ENCODE measurements around the gene TMEM53. TPM values are rescaled to one million over a fixed set of nuclear protein-coding genes. Genes with fewer than 3 reads are reported as not detected.

TMEM53 gene
- polyA plus RNA-seq, 1 of the 3 experiments (the other 2 are of a cell fraction): 14.9 TPM

GRCh38 chr1:44720281-44720680 is 46.0 kb upstream of the TMEM53 start:
- Histone ChIP-seq H3K27me3 (ENCODE audit: insufficient read depth) (no peaks in the 10 kb centered on the region), H3K4me2 (no peak overlapping the region), H3F3A (replicated peaks; ENCODE audit: insufficient read depth) (peaks cover 16% of the 10 kb centered on the region), H3K79me2 (ENCODE audit: insufficient read depth) (no peaks in the 10 kb centered on the region), H3K4me1 (ENCODE audit: control insufficient read depth in 1 of 2, insufficient read depth in 2 of 2, low read depth in 1 of 2, low read length in 1 of 2) (no peaks in the 10 kb centered on the region), H3K9me2 (no peaks in the 10 kb centered on the region), H3K9me3 (no peaks in the 10 kb centered on the region), H3K27ac (ENCODE audit: low read depth in 2 of 2, low read length in 1 of 2) (no peak overlapping the region), H4K20me1 (ENCODE audit: insufficient read depth) (no peaks in the 10 kb centered on the region), H3K36me3 (replicated peaks in 1 of 2; ENCODE audit: control insufficient read depth in 1 of 2, insufficient read depth in 2 of 2, low read length in 1 of 2) (no peaks in the 10 kb centered on the region), H3K9ac (no peak overlapping the region), H2AFZ (ENCODE audit: low read depth) (no peak overlapping the region), H3K4me3 (ENCODE audit: low read depth in 2 of 2, low read length in 1 of 2) (no peak overlapping the region)
- CTCF ChIA-PET: interaction anchor here (7.8 kb wide), 1 partner anchor 9 kb away, joined by 52 read pairs; the partner anchor contains the start of gene RNU5D-1
- WGBS (ENCODE audit: low lambda C conversion rate): 97% methylated on average over 2 of the region's 4 CpGs
- TF ChIP-seq, protein P1, sequence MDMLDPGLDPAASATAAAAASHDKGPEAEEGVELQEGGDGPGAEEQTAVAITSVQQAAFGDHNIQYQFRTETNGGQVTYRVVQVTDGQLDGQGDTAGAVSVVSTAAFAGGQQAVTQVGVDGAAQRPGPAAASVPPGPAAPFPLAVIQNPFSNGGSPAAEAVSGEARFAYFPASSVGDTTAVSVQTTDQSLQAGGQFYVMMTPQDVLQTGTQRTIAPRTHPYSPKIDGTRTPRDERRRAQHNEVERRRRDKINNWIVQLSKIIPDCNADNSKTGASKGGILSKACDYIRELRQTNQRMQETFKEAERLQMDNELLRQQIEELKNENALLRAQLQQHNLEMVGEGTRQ (IDR thresholded peaks at IDR 0.05; ENCODE audit: borderline replicate concordance, low read depth, low read length): no peak
- no peak for TF ChIP-seq GATA2 (CRISPR knock-in tag; IDR thresholded peaks at IDR 0.05)
- TF ChIP-seq FOSL2 (IDR thresholded peaks at IDR 0.05; ENCODE audit: borderline replicate concordance, low read depth): no peak
- TF ChIP-seq ELF1 (IDR thresholded peaks at IDR 0.05): no peak
- TF ChIP-seq, protein P2, sequence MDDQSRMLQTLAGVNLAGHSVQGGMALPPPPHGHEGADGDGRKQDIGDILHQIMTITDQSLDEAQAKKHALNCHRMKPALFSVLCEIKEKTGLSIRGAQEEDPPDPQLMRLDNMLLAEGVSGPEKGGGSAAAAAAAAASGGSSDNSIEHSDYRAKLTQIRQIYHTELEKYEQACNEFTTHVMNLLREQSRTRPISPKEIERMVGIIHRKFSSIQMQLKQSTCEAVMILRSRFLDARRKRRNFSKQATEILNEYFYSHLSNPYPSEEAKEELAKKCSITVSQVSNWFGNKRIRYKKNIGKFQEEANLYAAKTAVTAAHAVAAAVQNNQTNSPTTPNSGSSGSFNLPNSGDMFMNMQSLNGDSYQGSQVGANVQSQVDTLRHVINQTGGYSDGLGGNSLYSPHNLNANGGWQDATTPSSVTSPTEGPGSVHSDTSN (IDR thresholded peaks at IDR 0.05): no peak
- TF ChIP-seq SMC3 (IDR thresholded peaks at IDR 0.05; ENCODE audit: low read depth, low read length): no peak
- TF ChIP-seq MEF2A (IDR thresholded peaks at IDR 0.05; ENCODE audit: borderline replicate concordance, low read depth): no peak
- no peak for TF ChIP-seq CHD2 (IDR thresholded peaks at IDR 0.05; ENCODE audit: low read length, partially characterized antibody)
- no peak for TF ChIP-seq FOXM1 (IDR thresholded peaks at IDR 0.05; ENCODE audit: low read depth)
- TF ChIP-seq EZH2phosphoT487 (IDR thresholded peaks at IDR 0.05; ENCODE audit: borderline replicate concordance, low read depth): no peak
- no peak for TF ChIP-seq JUND (IDR thresholded peaks at IDR 0.05)
- no peak for TF ChIP-seq FOXJ3 (CRISPR knock-in tag; IDR thresholded peaks at IDR 0.05)
- TF ChIP-seq IRF3 (IDR thresholded peaks at IDR 0.05; ENCODE audit: low read depth, low read length): no peak
- TF ChIP-seq POLR2AphosphoS5 (IDR thresholded peaks at IDR 0.05; ENCODE audit: low read depth, low read length): no peak
- TF ChIP-seq, protein P3, sequence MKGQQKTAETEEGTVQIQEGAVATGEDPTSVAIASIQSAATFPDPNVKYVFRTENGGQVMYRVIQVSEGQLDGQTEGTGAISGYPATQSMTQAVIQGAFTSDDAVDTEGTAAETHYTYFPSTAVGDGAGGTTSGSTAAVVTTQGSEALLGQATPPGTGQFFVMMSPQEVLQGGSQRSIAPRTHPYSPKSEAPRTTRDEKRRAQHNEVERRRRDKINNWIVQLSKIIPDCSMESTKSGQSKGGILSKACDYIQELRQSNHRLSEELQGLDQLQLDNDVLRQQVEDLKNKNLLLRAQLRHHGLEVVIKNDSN (IDR thresholded peaks at IDR 0.05; ENCODE audit: borderline replicate concordance, low read depth): no peak
- TF ChIP-seq, protein P4, sequence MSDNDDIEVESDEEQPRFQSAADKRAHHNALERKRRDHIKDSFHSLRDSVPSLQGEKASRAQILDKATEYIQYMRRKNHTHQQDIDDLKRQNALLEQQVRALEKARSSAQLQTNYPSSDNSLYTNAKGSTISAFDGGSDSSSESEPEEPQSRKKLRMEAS (IDR thresholded peaks at IDR 0.05; ENCODE audit: low read depth): no peak
- TF ChIP-seq GABPA (IDR thresholded peaks at IDR 0.05; ENCODE audit: low read depth): no peak
- no peak for TF ChIP-seq TCF12 (IDR thresholded peaks at IDR 0.05)
- no peak for TF ChIP-seq EP300 (IDR thresholded peaks at IDR 0.05; ENCODE audit: borderline replicate concordance in 1 of 2, low read depth in 1 of 2, low read length in 1 of 2)
- no peak for TF ChIP-seq RFX5 (IDR thresholded peaks at IDR 0.05; ENCODE audit: low read length)
- no peak for DNase-seq
- POLR2A ChIA-PET: no interaction called here
